ENCODE results near the gene GRID1. TPM values are rescaled to one million over a fixed set of nuclear protein-coding genes. Genes with fewer than 3 reads are reported as not detected.

The GRID1 gene
- total RNA-seq, 1 experiment from 2014 or later = not detected

DNA sequence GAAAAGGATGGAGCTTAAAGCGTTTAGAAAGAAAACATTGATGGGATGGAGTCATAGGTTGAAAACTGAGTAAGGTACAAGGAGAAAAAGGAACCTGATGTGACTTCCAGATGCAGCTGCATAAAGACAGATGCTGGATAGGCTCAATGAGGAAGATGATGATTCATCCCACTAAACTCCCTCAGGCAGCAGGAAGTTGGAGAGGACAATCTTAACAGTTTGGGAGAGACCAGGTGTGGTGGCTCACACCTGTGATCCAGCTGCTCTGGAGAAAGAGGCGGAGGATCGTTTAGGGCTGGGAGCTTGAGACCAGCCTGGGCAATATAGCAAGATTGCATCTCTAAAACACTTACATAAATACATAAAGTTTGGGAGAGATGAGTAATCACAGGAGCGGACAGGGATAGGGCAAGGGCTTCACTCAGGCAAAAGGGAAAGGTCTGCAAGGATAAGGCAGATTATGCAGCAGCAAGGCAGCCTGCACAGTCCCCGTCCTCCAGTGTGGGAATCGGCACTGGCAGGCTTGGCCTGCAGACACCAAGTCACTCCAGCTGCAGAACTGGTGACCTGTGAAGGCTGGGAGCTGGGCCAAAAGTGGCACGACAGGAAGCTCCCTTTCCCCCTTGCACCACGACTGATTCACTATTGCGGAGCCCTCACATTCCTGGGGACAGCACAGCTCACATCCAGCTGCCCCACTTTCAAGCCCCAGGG lies 438.5 kb downstream of the GRID1 start:
- TF ChIP-seq EZH2 (IDR thresholded peaks at IDR 0.05; ENCODE audit: low read depth) = no peak
- TF ChIP-seq, protein P1, sequence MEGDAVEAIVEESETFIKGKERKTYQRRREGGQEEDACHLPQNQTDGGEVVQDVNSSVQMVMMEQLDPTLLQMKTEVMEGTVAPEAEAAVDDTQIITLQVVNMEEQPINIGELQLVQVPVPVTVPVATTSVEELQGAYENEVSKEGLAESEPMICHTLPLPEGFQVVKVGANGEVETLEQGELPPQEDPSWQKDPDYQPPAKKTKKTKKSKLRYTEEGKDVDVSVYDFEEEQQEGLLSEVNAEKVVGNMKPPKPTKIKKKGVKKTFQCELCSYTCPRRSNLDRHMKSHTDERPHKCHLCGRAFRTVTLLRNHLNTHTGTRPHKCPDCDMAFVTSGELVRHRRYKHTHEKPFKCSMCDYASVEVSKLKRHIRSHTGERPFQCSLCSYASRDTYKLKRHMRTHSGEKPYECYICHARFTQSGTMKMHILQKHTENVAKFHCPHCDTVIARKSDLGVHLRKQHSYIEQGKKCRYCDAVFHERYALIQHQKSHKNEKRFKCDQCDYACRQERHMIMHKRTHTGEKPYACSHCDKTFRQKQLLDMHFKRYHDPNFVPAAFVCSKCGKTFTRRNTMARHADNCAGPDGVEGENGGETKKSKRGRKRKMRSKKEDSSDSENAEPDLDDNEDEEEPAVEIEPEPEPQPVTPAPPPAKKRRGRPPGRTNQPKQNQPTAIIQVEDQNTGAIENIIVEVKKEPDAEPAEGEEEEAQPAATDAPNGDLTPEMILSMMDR (conservative IDR thresholded peaks at IDR 0.05) = no peak
- Histone ChIP-seq H3K4me3 (no peak overlapping the region), H3K4me1 (replicated peaks; ENCODE audit: insufficient read depth) (no peaks in the 10 kb centered on the region), H3K27ac (no peak overlapping the region), H3K79me2 (ENCODE audit: low read depth) (no peaks in the 10 kb centered on the region), H3F3A (ENCODE audit: insufficient read depth, low read depth) (no peaks in the 10 kb centered on the region), H3K27me3 (ENCODE audit: insufficient read depth, low read depth) (no peaks in the 10 kb centered on the region), H3K9me3 (ENCODE audit: insufficient read depth, low read depth) (no peaks in the 10 kb centered on the region), H3K4me2 (no peak overlapping the region), H4K20me1 (ENCODE audit: insufficient read depth) (no peaks in the 10 kb centered on the region), H3K9me2 (ENCODE audit: insufficient read depth) (no peaks in the 10 kb centered on the region), H3K36me3 (ENCODE audit: low read depth) (no peaks in the 10 kb centered on the region), H2AFZ (no peak overlapping the region)
- ChIA-PET POLR2A (ENCODE audit: unreplicated experiment) (no interaction called here), CTCF (no interaction called here)
- no TSS peak for BruUV-seq (replicated peaks)
- no peak for DNase-seq
- intact Hi-C loops (cut with micrococcal nuclease; ENCODE audit: unreplicated experiment) = no loop called here

DNA sequence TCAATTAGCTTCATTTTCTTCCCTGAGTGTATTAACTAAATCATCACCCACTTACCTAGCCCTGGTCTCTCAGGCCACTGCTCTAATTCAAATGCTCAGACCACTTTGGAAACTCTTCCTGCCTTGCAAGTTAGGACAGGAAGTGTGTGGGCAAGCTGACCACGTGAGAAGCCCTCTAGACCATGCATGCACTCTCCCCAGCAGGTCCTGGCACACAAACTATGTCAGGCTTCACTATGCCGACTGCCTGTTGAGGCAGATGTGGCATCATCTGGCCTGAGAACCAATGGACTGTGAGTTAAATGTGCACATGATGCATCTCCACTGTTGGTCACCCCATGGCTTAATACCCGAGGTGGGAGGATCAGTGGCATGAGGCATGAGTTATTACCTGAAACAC lies 439.6 kb downstream of the GRID1 start:
- Histone ChIP-seq H3K79me2 (ENCODE audit: low read depth) (no peaks in the 10 kb centered on the region), H3K27ac (no peak overlapping the region), H3K9me3 (ENCODE audit: insufficient read depth, low read depth) (no peaks in the 10 kb centered on the region), H3K27me3 (ENCODE audit: insufficient read depth, low read depth) (no peaks in the 10 kb centered on the region), H3K9me2 (ENCODE audit: insufficient read depth) (no peaks in the 10 kb centered on the region), H3K4me2 (no peak overlapping the region), H4K20me1 (ENCODE audit: insufficient read depth) (no peaks in the 10 kb centered on the region), H3K4me1 (replicated peaks; ENCODE audit: insufficient read depth) (no peaks in the 10 kb centered on the region), H2AFZ (no peak overlapping the region), H3K36me3 (ENCODE audit: low read depth) (no peaks in the 10 kb centered on the region), H3K4me3 (no peak overlapping the region), H3F3A (ENCODE audit: insufficient read depth, low read depth) (no peaks in the 10 kb centered on the region)
- intact Hi-C loops (cut with micrococcal nuclease; ENCODE audit: unreplicated experiment) = no loop called here
- DNase-seq = no peak
- CTCF ChIA-PET = no interaction called here
- no TSS peak for BruUV-seq (replicated peaks)
- TF ChIP-seq EZH2 (IDR thresholded peaks at IDR 0.05; ENCODE audit: low read depth) = no peak
- POLR2A ChIA-PET (ENCODE audit: unreplicated experiment) = no interaction called here

DNA sequence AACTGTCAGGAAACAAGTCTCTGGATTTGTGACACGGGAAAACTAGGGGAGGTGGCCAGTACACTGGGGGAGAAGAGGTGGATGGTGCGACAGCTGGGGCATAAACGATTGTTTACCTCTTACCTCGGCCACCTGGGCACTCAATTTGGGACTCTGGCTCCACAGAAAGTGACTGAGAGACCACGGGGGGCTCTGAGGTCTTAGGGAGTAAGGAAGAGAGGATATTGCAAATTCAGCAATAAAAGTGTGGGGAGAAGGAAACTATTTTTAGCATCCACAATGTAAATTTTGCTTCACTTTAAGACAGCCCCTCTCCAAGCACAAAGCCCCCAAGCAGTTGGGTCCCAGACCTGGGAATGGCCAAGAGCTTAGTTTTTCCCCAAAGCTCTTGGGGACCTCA lies 440.5 kb downstream of the GRID1 start:
- H3K9me2 ChIP-seq (ENCODE audit: insufficient read depth) = no peaks in the 10 kb centered on the region
- no peaks in the 10 kb centered on the region for H3K27me3 ChIP-seq (ENCODE audit: insufficient read depth, low read depth)
- H3F3A ChIP-seq (ENCODE audit: insufficient read depth, low read depth) = no peaks in the 10 kb centered on the region
- TF ChIP-seq EZH2 (IDR thresholded peaks at IDR 0.05; ENCODE audit: low read depth) = no peak
- TF ChIP-seq, protein P1 (conservative IDR thresholded peaks at IDR 0.05) = no peak
- no peaks in the 10 kb centered on the region for H3K4me1 ChIP-seq (replicated peaks; ENCODE audit: insufficient read depth)
- no peak overlapping the region for H3K4me2 ChIP-seq
- H3K27ac ChIP-seq = no peak overlapping the region
- H3K9me3 ChIP-seq (ENCODE audit: insufficient read depth, low read depth) = no peaks in the 10 kb centered on the region
- no peak overlapping the region for H3K4me3 ChIP-seq
- ChIA-PET CTCF (no interaction called here), POLR2A (ENCODE audit: unreplicated experiment) (no interaction called here)
- no peak for DNase-seq
- intact Hi-C loops (cut with micrococcal nuclease; ENCODE audit: unreplicated experiment) = no loop called here
- no peaks in the 10 kb centered on the region for H3K36me3 ChIP-seq (ENCODE audit: low read depth)
- H2AFZ ChIP-seq = no peak overlapping the region
- H4K20me1 ChIP-seq (ENCODE audit: insufficient read depth) = no peaks in the 10 kb centered on the region
- no TSS peak for BruUV-seq (replicated peaks)
- H3K79me2 ChIP-seq (ENCODE audit: low read depth) = no peaks in the 10 kb centered on the region

DNA sequence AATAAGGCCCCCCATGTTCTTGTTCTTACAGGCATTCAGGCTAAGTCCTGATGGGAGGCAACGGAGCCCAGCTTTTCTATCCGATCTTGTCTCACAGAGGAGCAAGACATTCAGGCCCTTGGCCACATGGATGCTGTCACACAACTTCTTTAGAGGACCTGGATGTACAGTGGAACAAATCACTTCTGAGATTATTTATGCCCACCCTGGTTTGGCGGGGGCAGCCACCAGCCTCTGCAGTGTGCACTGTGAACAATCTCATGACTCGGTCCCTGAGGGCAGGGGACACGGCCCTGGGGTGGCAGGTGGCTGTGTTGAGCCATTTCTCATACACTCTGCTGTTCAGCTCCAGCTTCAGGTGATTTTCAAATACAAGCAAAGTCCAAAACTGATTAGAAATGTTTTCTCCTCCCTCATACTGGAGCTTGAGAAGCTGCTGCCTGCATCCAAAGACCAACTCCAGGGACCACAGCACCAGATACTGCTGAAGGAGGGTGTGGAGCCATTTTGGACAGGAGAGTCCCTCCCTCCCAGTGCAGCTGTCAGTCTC lies 441.3 kb downstream of the GRID1 start:
- CTCF ChIA-PET = no interaction called here
- Histone ChIP-seq H3K9me2 (ENCODE audit: insufficient read depth) (no peaks in the 10 kb centered on the region), H3F3A (ENCODE audit: insufficient read depth, low read depth) (no peaks in the 10 kb centered on the region), H3K9me3 (ENCODE audit: insufficient read depth, low read depth) (no peaks in the 10 kb centered on the region), H3K4me1 (replicated peaks; ENCODE audit: insufficient read depth) (no peaks in the 10 kb centered on the region), H3K79me2 (ENCODE audit: low read depth) (no peaks in the 10 kb centered on the region), H4K20me1 (ENCODE audit: insufficient read depth) (no peaks in the 10 kb centered on the region), H3K4me2 (no peak overlapping the region), H3K27me3 (ENCODE audit: insufficient read depth, low read depth) (no peaks in the 10 kb centered on the region), H3K27ac (no peak overlapping the region), H3K36me3 (ENCODE audit: low read depth) (no peaks in the 10 kb centered on the region), H3K4me3 (no peak overlapping the region), H2AFZ (no peak overlapping the region)
- BruUV-seq (replicated peaks) = no TSS peak
- POLR2A ChIA-PET (ENCODE audit: unreplicated experiment) = no interaction called here
- DNase-seq = no peak
- intact Hi-C loops (cut with micrococcal nuclease; ENCODE audit: unreplicated experiment) = no loop called here
- TF ChIP-seq EZH2 (IDR thresholded peaks at IDR 0.05; ENCODE audit: low read depth) = no peak
- TF ChIP-seq, protein P1 (conservative IDR thresholded peaks at IDR 0.05) = no peak
